Fibroblast of skin of right biceps (primary cell): ENCODE results near the gene TMEM26.
A peak's percentile ranks its signal among the peaks of the same experiment; 100 is the strongest.
"Not testable (repeated sequence)": the region's sequence is repeated elsewhere in the genome, so short reads cannot be mapped to it uniquely, and the experiment has no call there.

Source experiments
- DNase-seq: peaks from one replicate; pipeline ENCODE4 v3.0.0-alpha.2; 2013

TMEM26 gene

DNA sequence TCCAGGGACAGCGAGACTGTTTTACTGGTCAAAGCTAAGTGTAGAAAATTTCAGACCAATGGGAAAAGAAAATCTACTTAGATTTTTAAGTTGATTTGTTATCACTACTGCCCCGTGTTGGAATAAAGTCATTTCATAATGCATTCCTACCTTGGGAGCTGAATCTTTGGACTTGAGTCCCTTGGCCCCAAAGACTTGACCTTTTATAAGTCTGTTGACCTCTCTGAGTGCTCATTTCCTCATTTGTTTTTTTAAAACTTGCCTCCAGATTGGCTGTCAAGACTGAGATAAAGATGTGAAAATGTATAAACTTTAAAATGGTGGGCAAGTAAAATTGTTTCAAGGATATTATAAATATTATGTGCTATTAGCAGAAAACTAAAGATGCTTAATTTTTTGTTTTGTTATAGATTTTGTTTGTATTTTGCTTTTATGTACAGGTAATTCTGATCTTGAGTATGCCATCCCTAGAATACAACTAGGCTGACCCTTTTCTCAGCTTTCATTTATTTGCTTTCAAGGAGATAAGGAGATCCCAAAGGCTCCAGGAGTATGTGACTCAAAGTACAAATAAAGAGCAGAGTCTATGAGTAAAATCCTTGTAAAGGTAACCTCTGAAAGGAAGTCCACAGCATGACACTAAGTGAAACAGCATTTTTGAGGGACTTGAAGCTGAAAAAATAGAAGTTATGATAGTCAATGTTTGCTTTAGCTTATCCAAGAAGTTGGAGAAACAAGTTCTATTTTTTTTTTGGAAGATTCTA lies 54.6 kb downstream of the TMEM26 start:
- DNase-seq: no peak

DNA sequence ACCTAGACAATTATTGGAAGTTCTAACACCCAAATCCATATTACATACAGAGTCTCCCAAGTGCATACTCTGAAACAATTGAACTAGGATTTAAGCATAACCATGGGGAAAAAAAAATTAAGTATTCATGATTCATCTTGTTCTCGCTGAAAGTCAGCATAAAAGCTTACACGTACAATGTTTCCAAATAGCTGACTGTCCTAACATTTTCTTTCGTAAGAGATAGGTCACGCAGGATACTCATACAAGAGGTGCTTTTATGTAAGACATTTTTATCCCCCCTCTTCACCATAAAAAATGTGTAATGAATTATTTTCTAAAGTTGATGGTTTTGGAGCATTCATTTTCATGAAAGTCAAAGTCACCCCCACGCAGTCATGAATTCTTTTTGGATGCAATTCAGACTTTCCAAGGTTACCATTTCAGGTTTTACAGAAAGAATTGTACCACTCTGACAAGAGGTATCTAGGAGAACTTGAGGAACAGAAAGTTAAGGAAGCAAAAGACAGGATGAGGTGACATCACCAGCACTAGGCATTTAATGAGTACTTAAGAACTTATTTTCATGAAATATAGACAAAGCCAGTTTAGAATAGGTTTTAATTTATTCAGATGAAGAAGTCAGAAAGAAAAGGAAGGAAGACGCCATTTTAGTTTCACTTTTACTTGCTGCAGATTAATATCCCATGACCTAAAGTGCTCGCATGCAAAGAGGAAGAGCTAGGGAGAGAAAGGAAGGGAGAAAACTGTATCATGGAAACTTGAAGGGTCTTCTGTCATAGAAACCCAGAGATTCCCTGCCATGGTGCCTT lies 55.8 kb downstream of the TMEM26 start:
- peak; percentile 71 for DNase-seq

DNA sequence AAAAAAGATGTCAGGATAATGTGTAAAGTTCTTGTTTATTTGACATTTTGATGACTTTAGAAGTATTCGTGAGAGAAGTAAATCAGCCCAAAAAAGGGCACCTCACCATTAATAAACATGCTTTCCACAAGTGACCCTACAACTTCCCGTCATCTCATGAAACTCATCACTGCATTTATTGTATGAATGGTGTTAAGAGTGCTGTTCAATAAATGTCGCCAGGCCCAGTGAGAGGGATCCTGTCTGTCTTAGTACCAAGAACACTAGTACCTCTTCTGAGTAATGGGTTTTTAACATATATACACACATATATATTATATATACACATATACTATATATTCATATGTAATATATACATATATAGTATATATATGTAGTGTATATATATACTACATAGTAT lies 61.9 kb downstream of the TMEM26 start:
- DNase-seq: no peak

DNA sequence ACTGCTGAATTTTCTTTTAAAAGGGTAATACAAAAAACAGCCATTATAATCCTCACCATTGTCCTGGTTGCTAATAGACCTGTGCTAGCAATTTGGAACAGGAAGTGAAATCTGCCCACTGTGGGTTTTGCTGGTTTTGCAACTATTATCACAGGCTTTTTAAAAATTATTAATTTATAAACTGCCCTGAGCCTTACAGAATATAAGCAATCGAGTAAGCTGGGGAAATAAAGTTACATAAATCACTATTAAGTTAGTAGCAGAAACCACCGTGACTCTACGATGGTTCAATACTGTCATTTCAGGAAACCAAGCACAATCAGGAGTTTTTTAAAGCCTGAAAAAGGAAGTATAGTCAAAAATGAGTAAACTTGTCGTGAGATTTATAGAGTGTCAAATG lies 62.3 kb downstream of the TMEM26 start:
- DNase-seq: no peak

DNA sequence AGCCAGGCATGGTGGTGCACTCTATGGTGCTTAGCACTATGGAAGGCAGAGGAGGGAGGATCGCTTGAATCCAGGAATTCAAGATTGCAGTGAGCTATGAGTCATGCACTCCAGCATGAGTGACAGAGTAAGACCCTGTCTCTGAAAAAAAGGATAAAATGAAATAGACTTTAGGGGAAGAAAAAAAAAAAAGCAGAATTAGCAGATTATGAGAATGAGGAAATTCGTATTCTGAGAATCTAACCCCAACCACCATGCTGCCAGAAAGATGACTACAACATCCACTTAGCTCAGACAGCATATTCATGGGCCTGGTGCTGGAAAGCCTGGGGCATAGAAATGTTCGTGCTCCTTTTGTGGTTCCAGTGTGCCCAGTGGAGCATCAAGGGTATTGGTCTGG lies 63.3 kb downstream of the TMEM26 start:
- DNase-seq: peak; percentile 18

DNA sequence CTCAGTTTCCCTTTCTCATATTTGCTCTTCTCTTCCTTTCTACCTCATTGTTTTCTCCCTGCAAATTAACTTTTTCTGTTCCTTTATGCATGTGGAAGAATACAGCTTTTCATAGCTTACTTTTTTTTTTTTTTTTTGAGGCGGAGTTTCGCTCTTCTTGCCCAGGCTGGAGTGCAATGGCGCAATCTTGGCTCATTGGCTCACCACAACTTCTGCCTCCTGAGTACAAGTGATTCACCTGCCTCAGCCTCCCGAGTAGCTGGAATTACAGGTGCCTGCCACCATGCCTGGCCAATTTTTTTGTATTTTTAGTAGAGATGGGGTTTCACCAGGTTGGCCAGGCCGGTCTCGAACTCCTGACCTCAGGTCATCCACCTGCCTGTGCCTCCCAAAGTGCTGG lies 64.2 kb downstream of the TMEM26 start:
- DNase-seq: not testable (repeated sequence)

DNA sequence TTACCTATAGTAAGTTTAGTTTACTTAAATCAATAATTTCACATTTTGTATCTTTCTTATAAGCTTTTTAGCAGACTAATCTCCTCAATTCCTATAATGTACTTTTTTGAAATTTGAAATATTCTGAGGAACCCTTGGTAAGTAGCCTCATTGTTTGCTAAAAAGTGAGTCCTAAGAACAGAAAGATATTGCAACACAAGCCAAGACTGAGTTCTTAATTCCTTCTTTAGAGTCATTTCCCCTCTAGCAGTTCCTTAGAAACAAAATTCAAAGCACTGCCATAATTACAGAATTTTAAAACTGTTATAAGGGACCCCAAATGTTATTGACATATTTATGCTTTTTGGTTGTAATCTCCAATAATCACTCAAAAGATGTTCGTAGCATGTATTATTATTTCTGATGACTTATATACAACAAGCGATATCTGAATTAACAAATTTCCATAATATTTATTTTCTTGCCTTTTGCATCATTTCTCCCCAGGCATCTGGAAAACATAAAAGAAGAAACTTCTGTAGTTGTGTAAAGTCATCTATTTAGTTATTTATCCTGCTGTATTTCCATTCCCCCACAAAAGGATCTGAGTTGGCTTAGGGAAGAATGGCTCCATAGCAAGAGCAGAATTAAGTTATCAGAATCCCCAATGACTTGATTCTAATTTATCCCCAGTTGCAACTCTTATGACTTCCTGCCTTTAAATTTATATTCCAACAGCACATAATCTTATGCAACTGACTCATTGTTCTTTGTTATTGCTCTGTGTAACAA lies 67.8 kb downstream of the TMEM26 start:
- DNase-seq: no peak

DNA sequence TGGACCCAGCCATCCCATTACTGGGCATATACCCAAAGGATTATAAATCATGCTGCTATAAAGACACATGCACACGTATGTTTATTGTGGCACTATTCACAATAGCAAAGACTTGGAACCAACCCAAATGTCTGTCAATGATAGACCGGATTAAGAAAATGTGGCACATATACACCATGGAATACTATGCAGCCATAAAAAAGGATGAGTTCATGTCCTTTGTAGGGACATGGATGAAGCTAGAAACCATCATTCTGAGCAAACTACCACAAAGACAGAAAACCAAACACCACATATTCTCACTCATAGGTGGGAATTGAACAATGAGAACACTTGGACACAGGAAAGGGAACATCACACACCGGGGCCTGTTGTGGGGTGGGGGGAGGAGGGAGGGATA lies 72.0 kb downstream of the TMEM26 start:
- not testable (repeated sequence) for DNase-seq

DNA sequence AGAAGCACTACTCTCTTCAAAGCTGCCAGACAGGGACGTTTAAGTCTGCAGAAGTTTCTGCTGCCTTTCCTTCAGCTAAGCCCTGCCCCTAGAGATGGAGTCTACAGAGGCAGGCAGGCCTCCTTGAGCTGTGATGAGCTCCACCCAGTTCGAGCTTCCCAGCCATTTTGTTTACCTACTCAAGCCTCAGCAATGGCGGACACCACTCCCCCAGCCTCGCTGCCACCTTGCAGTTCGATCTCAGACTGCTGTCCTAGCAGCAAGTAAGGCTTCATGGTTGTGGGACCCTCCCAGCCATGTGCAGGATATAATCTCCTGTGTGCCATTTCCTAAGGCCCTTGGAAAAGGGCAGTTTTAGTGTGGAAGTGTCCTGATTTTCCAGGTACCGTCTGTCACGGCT lies 74.3 kb downstream of the TMEM26 start:
- no peak for DNase-seq

DNA sequence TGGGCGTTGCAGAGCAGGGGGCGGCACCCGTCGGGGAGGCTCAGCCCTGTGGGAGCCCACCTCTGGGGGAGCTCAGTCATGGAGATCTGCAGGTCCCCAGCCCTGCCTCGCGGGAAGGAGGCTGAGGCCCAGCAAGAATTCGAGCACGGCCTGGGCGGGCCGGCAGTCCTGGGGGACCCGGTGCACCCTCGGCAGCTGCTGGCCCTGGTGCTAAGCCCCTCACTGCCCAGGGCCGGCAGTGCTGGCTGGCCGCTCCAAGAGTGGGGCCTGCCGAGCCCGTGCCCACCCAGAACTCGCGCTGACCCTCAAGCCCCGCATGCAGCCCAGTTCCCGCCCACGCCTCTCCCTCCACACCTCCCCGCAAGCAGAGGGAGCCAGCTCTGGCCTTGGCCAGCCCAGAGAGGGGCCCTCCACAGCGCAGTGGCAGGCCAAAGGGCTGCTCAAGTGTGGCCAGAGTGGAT lies 76.2 kb downstream of the TMEM26 start:
- no peak for DNase-seq

DNA sequence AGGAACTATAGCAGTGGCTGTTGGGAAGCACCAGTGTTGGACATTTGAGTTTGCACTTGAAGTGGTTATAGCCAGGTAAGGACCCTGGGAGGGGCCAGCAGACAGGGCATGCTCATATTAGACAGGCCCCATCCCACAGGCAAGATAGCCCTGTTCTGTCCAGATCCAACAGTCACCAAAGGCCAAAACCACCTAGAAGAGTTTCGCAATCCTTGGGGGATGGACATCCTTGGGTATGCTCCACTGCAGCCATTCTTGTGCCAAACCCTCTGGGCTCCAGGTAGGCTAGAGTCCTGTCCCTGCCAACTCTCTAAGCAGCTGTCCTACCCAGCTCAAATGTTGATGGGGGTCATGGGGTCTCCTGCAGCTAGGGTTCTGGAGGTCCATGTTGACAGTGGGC lies 76.8 kb downstream of the TMEM26 start:
- no peak for DNase-seq

DNA sequence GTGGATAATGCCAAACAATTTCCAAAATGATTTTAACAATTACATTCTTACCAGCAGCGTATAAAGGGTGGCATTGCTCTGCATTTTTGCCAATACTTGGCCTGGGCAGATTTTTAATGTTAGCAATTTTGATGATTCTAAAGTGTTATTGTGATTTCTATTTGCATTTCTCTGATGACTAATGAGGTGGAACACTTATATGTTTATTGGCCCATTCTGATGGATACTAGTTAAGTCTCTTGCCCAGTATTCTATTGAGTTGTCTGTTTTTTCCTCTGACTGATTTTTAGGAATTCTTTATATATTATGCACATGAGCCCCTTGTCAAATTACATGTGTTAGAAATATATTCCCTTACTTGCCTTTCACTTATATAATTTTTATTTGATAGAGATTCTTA lies 86.8 kb downstream of the TMEM26 start:
- no peak for DNase-seq

DNA sequence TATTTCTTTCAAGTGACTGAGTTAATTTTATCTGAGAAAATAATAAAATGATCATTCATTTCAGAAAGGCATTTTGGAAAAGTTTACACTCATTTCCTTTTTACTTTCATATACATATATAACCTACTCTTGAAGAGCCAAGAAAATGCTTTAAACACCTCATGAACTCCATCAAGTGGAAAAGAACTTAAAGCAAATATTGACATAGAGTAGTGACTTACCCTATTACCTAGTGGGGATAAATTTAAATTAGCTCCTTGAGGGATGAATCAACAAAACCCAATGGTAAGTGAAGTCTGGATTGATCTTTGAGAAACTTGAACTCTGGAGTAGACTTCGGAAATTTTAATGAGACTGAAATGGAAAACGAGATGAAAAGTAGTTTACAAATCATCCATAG lies 88.6 kb downstream of the TMEM26 start:
- no peak for DNase-seq

DNA sequence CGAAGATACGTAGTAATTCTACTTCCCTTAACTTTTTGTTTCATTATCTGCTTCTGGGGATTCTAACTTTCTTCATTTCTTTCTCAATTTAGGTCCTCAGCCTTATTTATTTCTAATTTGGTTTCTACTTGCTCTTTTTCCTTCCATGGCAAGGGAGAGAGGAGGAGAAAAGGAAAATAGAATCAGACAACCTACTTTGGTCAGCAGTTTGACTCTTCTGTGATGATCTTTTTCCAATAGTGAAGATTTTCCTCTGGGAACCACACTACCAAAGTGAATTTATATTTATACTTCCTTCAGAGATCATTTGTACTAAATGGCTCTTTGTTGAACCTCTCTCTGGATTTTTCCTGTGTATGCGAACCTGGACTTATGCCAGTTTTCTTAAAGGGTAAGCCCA lies 90.2 kb downstream of the TMEM26 start:
- no peak for DNase-seq

DNA sequence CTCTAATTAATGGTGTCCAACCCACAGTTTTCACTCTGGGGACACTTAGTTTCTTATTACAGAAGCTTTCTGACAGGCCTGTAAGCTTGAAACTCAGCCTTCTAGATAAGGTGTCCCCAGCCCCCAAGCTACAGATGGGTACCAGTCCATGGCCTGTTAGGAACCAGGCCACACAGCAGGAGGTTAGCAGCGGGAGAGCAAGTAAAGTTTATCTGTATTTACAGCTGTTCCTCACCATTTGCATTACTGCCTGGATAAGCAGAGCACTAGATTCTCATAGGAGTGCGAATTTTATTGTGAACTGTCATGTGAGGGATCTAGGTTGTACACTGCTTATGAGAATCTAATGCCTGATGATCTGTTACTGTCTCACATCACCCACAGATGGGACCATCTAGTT lies 93.7 kb downstream of the TMEM26 start:
- no peak for DNase-seq

DNA sequence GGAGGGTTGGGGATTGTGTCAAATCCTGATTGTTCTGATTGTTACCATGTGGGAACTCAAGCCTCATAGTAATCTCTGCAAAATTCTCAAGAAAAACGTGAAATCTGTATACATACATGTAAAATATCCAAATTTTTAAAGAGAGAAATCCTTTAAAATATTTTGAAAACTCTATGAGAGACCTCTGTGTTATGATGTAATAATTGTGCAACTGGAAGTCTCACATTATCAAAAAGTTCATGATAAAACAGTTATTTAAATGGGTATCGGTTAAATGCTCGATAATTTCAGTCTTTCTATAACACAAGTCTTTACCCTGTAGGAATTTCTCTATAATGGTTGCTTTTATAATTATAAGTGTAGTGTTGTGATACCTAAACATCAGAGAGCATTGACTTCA lies 95.5 kb downstream of the TMEM26 start:
- no peak for DNase-seq
